Measurements from ENCODE around the gene ITGA2.

The ITGA2 gene

DNA sequence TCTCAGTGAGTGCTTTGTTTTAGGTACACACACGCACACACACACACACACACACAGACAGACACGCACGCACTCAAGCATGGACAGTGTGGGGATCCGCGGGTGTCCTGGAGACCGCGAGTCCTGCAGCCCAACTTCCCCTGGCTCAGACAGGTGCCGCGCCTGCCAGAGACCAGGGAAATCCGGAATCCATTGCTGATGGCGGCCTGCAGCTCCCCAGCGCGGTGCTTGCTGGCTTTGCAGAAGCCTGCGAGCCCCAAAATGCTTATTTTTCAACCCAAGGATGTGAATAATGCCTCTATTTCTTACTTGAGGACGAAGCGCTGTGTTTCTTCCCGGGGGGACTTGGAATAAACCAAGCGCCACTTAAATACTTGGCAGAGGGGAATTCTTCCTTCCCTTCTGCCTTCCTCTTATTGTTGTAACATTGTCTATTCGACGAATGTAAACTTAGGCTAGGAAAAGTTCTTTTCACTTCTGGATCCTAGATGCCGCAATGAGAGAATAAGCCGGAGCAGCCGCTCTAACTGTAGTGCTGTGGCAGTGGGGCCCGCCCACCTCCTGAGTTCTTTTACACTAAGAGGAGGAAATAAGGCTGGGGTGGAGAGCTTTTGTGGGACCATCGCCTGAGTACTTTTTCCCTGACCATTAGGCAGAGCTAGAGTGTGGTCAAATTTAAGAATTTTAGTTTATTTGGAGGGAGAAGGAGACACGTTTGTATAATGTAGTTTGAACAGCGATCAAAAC lies 802 bp downstream of the ITGA2 start:
- DNase-seq: peak in 1 of 2 experiments; percentile 27

DNA sequence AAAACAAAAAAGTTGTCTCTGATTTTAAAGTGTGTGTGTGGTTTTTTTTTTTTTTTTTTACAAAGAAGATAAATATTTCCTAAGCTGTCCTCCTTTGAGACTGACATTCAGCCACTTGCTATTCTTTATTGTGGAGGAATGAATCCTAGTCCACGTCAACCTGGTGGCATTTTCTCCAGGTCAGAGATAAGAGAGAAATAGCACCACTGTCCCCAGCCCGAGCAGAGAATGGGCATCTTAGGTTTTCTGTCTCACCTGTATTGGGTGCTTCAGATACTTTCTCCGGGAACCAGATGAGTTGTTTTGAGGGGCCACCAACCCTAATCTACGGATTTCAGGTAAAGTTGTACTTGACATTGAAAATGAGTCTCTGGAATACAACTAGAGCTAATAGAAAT lies 1.4 kb downstream of the ITGA2 start:
- DNase-seq: no peak

DNA sequence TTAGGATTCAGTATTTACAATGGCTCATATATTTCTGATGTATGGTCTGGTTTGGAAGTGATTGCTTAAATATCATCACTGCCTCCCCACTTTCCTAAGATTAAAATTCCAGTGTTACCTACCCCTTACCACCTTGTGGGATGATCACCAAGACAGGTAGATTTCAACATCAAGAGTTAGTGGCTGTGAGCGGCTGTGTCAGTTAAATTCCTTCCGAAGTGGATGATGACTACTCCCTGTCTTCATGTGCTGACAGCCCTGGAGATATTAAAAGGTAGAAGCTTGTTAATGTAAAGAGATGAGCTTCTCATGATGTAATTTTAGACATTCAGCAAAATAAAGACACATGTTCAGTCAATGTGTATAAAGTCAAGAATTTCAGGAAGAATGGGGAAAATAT lies 4.2 kb downstream of the ITGA2 start:
- DNase-seq: no peak

DNA sequence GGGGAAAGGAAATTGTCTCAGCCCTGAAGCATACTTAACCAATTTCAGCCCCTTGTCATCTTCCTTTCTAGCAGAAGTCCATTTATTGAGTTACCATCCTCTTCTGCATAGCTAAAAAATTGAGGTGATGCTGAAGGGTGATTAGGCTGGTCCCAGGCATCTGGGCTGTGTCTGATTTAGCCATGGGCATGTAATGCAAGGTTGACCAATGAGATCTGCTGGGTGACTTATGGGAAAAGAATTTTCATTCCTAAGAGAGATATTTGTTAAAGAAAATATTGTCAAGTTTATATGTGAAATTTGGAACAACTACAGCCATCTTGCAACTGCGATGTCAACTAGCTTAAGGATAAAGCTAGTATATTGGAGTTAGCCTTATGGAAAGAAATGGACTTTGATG lies 5.1 kb downstream of the ITGA2 start:
- DNase-seq: no peak

DNA sequence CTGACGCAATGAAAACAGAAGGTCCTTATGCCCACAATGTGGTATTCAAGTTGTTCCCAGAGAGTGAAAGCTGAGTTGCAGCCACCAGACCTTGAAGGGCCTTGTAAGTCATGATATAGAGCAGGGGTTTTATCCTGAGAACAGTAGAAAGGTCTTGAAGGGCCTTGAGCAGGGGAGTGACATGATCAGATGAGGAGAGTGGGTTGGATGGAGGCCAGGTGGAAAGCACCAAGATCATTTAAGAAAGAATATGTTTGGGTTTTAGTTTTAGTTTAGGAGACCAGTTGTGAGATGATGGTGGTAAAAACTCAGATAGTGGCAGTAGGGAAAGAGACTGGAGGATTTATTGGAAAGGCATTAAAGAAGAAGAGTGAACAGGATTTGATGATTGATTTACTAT lies 5.9 kb downstream of the ITGA2 start:
- no peak for DNase-seq

DNA sequence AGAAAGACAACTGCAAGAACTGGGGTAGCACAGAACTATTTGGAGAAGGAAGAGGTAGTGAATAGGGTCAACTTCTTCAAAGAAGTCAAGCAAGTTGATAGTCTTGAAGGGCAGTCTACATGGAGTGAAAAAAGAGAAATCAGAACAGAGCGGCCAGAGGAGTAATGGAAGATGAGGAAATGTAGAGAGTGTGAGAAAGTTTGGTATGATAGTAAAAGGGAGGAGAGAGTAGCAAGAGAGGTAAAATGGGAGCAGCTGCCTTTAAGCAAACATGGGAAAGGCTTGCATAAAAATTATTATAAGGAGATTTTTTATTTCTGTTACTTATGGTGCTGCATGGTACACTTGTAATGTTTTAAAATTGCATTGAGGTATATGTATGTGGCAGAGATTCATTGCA lies 6.8 kb downstream of the ITGA2 start:
- DNase-seq: no peak

DNA sequence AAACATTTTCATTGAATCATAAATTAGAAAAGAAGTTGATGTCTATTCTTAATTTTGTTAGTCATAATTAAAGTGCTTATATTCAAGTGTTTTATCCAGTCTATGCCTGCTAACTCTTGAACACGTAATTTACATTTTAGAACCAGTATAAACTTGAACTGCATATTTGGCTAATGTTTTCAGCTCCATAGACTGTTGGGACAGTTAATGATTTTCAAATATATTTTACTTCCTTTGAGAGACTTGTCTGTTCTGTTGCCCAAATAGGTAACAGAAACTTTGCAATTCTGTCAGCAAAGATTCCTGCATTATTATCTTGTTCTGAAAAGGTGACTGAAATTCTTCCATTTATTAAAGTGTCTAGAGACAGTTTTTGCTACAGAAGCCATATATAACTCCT lies 7.8 kb downstream of the ITGA2 start:
- peak; percentile 31 to 34 for DNase-seq

DNA sequence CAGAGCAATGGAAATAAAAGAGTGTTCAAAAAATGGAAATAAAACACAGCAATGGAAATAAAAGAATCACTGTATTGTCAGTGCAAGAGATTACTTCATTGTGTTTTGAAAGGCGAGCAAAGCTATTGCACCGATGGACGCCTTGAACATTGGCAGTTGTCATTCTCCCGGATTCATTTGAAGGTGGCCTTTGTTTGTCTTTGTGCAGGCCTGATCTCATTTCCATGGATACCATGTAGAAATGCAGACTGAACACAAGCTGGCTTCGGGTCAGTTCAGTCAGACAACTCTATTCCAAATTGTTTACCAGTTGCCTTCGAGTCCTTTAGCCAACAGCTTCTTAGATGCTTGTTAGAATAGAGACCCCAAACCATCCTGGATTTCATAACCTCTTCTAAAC lies 8.3 kb downstream of the ITGA2 start:
- DNase-seq: peak; percentile 45 to 64

DNA sequence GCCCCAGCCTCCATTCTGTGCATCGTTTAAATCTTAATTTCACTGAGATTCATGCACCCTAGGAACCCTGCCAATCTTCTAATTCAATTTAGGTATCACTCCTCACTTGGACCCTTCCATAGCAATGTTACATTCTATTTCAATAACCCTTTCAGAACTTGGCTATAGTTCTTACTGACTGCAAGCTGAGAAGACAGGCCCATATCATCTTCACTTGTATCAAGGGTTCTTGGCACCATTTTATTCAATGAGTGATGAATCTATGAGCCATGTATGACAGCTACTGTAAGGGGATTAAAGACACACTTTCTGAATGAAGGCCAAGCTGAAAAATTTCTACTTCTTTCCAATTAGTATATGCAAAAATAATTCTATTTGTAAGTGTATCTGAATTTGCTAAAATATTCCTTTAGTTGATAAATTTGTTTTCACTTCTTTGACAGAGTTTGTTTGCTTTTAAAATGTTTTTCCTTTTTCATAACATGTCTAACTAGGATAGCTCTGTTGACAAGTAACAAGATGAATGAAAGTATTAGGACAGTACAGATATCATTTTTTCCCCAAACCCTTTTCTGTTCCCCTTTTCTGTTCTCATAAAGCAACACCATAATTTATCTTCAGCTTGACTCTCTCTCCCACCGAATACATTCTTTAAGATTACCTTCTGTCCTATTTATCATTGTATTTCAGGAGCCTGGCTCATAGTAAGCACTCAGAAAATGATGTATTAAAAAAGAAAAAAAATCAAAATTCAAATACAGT lies 9.6 kb downstream of the ITGA2 start:
- DNase-seq: no peak

DNA sequence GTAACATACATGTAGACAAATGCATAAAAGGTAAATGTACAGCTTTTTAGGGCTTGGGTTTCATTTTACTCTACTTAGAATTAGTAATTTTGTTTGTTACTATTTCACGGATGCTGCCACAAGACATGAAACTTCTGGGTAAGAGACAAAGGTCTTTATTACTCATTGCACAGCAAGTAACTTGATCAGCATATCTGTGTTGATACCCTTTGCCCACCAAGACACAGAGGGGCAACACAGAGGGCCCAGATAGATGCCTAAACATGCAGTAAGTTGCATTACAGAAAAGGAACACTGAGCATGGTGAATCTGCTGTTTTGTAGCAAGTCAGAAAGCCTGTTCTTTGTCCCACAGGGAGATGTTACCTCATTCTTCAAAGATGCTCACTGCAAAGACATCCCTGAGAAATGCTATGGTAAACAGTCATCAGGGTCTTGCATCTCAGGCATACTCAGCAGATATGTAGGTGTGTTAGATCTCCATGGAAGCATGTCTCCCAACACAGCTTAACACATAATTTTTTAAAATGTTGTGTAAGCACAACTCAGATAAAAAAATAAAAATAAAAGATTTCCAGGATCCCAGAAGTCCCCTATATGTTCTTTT lies 10.3 kb downstream of the ITGA2 start:
- DNase-seq: no peak

DNA sequence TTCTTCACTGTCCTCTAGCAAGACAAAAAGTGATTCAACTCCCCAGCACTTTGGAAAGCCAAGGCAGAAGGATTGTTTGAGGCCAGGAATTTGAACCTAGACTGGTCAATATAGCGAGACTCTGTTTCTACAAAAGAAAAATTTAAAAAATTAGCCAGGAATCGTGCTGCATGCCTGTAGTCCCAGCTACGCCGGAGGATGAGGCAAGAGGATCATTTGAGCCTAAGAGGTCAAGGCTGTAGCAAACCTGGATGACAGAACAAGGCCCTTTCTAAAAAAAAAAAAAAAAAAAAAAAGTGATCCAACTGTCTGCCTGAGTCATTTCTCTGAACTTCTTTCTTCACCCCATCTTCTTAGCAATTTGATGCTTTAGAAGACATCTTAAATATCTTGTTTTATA lies 12.4 kb downstream of the ITGA2 start:
- DNase-seq: no peak

DNA sequence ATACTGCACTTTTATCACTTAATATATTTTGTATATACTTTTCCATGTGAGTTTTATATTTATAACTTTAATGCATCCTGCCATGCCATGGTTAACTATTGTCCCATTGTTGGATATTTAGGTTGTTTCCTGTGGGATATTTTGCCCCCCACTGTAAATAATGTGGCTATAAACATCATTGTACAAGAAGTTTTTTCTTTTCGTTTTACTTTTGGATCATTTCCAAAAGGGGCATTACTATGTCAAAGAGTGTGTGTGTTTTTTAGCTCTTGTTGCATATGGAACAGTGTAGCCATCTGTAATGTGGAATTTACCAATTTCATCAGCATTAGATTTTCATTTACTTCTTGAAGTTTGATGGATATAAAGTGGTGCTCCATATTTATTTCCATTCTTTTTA lies 13.3 kb downstream of the ITGA2 start:
- DNase-seq: no peak

DNA sequence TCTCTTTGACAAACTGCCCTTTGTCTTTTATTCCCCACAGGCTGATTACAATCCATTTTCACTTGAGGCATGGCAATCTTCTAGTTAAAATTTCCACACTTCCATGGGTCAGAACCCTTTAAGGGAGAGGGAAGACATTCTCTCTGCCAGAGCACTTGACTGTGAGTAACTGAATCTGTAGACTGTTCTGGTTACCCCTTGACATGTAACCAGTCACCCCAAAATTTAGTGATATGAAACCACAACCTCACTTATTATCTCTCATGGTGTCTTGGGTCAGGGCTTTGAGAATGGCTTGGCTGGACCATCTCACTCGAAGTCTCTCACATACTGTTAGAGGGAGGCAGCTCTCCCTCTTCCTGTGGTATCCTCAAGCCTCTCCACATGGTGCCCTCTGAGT lies 14.0 kb downstream of the ITGA2 start:
- no peak for DNase-seq

DNA sequence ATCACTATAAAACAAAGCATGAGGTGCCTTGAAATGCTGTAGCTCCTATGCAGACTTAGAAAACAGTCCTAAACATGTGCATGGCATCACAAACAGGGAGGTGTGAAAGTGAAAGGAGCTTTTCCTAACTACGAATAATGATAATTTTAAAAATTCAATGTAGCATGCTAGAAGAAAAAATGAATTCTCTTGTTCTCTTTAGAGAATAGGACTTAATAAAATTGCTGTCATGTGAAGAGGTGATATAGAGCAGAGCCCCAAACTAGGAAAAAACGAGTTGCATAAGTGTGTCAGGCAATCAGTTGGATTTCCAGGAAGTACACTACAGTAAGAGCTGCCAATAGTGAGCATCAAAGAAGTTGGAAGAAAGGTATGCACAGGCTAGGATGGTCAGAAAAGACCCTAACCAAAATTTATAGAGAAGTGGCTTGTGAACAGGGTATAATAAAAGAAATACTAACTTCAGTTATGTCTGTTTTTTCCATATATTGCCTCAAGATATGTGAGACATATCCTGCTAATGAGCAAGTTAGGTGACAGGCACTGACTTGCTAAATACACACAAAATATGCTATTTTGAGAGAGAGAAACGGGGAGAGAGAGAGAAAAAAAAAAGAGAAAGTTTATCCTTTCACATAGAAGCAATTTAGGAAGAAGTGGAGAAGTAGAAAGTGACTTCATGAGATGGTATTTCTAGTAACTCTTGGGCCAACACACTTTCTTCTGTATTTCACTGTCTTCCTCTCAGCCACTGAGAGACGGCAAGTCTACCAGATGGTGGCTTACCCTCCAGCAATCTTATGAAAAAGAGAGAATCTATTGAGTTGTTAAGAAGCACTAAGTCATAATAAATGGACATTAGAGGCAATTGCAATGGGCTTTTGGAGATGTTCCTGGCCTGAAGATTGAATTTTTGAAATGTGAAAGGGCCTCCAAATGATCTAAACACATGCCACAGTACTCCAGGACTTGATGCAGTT lies 18.0 kb downstream of the ITGA2 start:
- no peak for DNase-seq

DNA sequence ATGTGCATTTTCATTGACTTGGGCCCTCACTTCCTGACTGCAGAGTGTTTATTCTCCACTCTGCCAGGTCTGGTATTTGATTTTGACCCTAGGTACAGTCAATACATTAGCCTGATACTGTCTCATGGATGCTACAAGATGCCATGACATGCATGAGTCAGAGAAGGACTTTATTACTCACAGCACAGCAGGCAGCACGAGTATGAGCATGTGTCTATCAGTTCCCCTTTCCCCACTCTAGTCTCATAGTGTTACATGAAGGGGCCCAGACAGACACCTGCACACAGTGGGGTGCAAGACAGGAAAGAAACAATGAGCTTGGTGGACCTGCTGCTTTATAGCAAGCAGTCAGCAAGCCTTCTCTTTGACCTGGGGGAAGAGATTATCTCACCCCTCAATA lies 19.6 kb downstream of the ITGA2 start:
- DNase-seq: no peak

DNA sequence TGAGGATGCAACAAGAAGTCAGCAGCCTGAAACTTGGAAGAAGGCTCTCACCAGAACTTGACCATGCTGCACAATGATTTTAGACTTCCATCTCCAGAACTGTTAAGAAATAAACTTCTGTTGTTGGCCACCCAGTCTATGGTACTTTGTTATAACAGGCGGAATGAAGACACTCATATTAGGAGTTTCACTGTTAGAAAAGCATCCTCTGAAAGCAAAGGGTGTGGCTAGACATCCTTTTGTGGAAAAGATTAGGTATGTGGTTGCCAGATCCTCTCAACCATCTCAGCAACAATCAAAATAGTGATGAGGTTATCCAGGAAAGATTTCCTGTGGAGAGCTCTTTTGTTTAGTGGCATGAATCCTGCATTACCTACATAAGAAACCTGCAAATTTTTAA lies 20.7 kb downstream of the ITGA2 start:
- DNase-seq: no peak

DNA sequence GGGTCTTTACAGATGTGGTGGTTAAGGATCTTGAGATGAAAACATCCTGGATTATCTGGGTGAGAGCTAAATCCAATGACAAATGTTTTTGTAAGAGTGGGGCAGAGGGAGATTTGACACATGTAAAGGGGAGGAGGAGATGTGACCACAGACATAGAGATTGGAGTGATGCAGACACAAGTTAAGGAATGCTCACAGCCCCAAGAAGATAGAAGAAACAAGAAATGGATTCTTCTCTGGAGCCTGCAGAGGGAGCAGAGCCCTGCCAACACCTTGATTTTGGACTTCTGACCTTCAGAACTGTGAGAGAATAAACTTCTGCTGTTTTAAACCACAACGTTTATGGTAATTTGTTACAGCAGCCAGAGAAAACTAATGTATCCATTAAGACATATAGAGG lies 21.7 kb downstream of the ITGA2 start:
- DNase-seq: no peak

DNA sequence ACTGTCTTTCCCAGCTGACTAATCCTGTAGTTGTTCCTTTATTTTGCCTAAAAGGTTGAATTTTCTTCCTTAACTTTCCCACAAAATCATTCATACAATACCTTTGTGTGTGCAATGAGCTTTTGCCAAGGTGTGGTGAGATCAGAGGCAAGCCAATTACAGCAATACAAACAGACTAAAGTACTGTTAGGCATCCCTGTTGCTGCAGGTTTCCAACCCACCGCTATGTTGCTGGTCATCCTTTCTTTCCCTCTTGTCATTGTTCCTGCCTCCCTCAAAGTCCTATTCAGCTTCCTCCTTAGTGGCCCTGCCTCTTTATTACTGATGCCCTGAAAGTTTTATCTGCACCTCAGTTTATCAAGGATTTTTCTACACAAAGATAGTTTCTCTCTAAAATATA lies 22.1 kb downstream of the ITGA2 start:
- no peak for DNase-seq

DNA sequence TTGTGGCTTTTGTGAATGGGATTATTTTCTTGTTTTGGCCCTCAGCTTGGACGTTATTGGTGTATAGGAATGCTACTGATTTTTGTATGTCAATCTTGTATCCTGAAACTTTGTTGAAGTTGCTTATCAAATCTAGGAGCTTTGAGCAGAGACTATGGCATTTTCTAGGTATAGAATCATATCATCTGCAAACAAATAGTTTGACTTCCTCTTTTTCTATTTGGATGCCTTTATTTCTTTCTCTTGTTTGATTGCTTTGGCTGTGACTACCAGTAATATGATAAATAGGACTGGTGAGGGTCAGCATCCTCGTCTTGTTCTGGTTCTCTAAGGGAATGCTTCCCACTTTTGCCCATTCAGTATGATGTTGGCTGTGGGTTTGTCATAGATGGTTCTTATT lies 24.7 kb downstream of the ITGA2 start:
- DNase-seq: no peak

DNA sequence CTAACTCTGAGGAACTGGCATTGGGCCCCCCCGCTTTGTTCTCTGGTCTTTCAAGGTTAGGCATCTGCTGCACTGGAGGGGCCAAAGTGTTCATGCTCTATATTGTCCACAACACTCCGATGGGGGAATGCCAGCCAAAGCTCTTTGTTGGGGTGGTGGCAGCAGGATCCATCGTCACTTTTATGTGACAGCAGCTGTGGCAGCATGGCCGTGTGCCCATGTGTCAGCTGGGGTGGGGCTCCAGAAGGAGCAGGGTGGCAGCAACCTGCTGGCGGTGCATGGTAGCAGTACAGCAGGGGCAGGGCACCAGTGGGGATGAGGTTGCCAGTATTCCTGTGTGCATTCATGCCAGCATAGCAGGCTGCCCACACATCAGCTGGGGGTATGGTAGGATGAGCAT lies 28.2 kb downstream of the ITGA2 start:
- no peak for DNase-seq

DNA sequence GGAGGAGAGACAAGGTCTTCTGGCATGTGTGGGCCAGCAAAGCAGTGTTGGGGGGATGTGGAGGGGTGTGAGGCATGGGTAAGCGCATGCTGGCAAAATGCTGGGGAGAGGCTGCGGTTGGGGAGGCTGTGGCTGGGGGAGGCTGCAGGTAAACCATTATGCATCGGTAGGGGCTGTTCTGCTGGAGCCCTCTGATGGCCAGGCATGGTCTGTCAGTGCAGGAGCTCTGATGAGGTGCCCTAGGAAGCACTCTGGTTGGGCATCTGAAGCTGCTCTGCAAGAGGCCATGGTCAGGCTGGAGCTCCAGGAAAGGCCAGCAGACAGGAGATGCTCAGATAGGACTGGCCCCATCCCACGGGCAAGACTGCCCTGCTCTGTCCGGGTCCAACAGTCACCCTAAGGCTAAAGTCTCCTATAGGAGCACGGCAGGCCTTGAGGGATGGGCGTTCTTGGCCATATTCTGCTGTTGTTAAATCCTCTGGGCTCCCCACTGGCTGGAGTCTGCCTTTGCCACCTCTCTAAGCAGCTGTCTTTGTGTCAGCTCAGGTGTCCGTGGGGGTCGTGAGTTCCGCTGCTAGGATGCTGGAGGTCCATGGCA lies 28.7 kb downstream of the ITGA2 start:
- no peak for DNase-seq

DNA sequence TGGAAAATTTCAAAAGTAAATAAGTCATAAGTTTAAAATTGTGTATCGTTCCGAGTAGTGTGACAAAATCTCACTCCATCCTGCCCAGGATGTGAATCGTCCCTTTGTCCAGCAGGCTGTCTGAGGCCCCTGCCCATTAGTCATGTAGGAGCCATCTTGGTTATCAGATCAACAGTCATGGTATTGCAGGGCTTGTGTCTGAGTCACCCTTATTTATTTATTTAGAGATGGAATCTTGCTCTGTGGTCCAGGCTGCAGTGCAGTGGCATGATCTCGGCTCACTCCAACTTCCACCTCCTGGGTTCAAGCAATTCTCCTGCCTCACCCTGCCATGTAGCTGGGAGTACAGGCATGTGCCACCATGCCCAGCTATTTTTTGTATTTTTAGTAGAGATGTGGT lies 30.2 kb downstream of the ITGA2 start:
- no peak for DNase-seq

Data from NCI-H526 (cell line).